ENCODE results near the gene OSTF1.

Gene OSTF1

GRCh38 chr9:75085640-75086039 lies 2.7 kb upstream of the OSTF1 start:
- no peak for DNase-seq (ENCODE audit: low spot score)

GRCh38 chr9:75086541-75087288 lies 1.6 kb upstream of the OSTF1 start:
- DNase-seq (ENCODE audit: low spot score): no peak

DNA sequence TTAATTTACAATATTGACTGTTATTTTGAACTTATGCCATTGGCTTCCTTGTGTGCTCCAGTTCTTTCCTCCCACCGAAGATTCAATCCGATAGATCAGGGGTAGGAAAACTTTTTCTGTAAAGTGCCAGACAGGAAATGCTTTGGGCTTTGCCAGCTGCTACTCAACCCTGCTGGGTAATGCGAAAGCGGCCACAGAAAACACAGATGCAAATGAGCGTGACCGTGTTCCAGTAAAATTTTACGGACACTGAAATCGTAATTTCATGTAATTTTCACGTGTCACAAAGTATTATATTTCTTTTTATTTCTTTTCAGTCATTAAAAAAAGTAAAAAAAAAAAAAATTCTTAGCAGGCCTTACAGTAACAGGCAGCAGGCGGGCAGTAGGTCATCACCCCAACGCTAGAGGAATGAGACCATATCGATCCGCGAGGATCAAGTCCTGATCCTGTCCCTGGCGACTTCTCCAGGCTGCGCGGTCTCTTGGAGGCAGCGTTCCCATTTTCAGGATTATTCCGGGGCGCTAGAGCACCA lies 958 bp upstream of the OSTF1 start:
- peak; percentile 53 for DNase-seq (ENCODE audit: low spot score)

DNA sequence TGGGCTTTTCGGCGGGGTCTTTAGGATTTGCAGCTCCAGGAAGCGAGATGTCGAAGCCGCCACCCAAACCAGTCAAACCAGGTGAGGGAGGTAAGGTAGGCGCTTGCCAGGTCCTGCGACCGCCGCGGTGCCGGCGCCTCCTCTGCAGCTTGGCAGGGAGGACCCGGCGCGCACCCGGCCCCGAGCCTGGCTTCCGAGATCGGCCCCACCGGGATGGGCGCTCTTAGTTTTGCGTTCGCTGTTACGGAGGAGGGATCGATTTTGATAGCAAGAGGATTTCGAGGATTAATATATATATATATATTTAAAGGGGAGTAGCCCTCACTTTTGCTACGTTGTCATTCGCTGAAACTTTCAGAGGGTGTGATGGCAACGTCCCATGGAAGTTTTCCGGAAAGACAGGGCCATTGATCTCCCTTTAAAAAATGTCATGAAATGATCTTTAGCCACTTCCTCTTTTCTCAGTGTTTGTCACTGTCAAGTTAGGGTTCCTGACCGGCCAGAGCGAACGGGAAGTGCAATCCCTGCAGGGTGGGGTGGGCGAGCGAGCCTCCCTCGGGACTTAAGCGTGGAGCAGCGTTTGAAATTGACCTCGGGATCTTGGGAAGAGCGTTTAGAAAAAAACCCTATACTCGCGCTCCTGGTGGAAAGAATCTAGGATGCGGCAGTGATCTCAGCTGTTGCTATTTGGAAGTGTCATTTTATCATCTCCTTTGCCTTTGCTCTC lies 495 bp downstream of the OSTF1 start:
- DNase-seq (ENCODE audit: low spot score): peak; percentile 34

DNA sequence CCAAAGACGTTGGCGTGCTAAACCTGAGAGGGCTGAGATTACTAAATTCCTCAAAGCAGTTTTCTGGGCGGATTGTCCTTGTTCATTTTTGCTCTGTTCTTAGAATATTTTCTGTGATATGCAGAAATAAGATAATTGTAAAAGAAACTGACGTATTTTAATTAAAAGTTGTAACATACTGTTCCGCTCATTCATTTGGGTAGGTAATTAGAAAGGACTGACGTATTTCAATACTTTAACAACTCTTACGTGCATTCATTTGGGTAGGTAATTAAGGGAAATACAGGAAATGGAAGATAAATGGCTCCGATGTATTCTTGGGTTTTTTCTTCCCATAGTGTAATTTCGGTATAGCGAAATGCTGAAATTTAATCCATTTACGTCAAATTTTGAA lies 1.1 kb downstream of the OSTF1 start:
- no peak for DNase-seq (ENCODE audit: low spot score)

DNA sequence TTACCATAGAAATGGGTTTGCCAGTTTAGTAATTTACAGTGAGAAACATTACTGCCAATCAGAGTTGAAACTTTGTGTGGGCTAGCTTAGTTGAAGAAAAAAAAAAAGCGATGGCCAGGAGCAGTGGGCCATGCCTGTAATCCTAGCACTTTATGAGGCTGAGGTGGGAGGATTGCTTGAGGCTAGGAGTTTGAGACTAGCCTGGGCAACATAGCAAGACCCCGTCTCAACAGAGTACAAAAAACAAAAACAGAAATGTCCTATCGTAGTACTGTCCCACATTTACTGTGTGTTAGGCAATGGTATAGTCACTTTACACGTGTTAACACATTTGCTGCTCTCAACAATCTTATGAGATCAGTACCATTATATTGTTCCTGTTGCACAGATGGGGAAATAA lies 2.3 kb downstream of the OSTF1 start:
- no peak for DNase-seq (ENCODE audit: low spot score)

DNA sequence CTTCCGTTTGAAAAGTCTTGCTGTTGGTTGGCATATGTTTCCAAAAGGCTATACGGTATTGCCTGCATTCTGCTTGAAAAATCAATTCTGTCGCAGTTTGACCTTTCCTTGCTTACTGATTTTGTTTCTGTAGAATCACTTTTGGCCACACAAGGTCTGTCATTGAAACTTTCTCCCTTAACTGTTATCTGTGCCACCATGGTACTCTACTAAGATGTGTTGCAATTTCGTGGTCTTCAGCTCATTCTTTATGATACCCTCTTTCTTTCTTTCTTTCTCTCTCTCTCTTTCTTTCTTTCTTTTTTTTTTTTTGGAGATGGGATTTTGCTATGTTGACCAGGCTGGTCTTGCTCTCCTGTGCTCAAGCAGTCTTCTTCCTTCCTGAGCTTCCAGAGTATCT lies 4.5 kb downstream of the OSTF1 start:
- DNase-seq (ENCODE audit: low spot score): no peak

DNA sequence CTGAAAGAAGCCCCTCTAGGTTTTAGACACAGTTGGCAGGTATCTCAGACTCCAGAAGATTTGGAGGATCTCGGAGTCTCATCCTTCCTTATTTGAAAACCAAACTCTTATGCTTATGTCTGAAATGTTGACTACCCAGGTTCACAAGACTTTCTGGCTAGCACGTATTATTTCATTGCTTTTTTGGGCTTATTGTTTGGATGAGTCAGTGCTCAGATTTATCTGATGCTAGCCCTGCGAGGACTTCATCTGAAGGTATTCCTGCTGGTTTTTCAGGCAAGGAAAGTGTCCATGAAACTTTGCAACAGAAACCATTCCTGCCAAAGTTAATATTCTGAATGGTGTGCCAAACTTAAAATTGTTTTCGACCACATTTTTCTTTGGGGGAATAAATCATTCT lies 8.5 kb downstream of the OSTF1 start:
- no peak for DNase-seq (ENCODE audit: low spot score)

DNA sequence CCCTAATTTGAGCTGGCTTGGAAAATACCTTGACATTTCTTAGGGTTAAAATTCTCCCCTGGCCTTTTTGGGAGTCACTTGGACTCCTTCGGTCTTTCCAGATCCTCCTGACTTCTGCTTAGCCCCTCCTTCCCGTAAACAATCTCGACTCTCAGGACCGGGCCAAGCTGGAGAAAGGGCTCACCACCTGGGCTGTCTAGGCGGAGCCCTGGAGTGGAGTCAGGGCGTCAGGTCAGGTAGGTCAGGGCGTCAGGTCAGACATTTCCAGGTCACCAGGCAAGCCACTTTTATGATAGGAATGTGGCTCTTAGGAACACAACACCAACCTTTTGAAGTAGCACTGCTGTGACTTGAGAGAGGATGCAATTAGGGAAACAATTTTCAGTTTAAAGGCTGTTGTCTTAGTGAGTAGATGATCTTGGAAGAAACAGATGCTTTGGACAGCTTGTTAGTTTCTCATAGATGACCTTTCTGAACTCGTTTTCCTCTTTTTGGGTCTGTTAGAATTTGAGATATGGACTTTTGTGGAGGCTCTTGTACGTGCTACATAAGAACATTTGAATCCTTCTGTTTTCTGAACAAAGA lies 12.8 kb downstream of the OSTF1 start:
- DNase-seq (ENCODE audit: low spot score): no peak

GRCh38 chr9:75102177-75102790 lies 14.0 kb downstream of the OSTF1 start:
- DNase-seq (ENCODE audit: low spot score): no peak

DNA sequence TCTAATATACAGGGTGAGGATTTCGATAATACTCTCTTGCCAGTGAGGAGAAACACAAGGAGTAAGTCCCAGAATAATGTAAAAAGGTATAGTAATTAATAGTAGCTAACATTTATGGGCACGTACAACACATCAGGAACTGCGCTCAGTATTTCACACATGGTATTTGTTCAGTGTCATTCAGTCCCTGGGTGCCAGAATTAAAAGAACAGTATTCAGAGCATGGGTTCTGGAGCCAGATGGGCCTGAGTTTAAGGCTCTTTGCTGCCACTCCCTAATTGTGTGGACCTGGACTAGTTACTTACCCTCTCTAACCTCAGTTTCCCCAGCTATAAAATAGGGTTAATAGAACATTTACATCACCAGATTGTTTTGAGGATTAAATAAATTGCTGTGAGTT lies 16.3 kb downstream of the OSTF1 start:
- no peak for DNase-seq (ENCODE audit: low spot score)

- DNase-seq (ENCODE audit: low spot score): no peak
Observed at GRCh38 chr9:75105019-75105540, 16.8 kb downstream of the OSTF1 start.

DNA sequence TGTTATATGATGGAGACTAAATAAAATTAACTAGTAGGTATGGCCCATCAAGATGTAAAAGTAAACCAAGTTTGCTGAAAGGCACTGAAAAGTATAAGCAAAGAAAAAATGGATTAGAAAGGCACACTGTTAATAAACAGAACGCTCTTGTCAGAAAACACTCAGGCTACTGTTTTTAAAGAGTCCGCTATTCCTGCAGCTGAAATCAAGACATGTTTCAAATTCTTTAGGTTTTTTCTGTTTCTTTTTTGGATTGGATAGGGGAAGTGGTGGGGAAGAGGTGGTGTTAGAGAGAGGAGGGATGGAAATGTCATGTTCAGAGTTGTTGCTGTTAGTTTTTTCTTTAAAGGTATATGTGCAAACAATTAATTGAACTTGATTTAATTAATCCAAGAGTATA lies 17.5 kb downstream of the OSTF1 start:
- DNase-seq (ENCODE audit: low spot score): no peak

DNA sequence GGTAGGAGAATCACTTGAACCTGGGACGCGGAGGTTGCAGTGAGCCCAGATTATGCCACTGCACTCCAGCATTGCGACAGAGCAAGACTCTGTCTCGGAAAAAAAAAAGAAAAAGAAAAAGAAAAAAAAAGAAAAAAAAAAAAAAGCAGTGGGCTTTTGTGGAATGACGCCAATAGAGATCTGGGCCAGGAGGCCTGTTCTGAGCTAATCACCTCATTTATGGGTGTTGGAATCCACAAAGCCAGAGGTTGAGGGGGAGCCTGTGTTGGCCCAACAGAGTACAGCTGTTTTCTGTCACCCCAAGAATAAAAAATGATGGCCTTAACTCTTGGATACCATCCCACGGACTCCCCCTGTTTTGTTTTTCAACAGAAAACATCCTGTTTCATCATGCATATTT lies 18.5 kb downstream of the OSTF1 start:
- no peak for DNase-seq (ENCODE audit: low spot score)

GRCh38 chr9:75108571-75108970 lies 20.3 kb downstream of the OSTF1 start:
- peak; percentile 29 for DNase-seq (ENCODE audit: low spot score)

DNA sequence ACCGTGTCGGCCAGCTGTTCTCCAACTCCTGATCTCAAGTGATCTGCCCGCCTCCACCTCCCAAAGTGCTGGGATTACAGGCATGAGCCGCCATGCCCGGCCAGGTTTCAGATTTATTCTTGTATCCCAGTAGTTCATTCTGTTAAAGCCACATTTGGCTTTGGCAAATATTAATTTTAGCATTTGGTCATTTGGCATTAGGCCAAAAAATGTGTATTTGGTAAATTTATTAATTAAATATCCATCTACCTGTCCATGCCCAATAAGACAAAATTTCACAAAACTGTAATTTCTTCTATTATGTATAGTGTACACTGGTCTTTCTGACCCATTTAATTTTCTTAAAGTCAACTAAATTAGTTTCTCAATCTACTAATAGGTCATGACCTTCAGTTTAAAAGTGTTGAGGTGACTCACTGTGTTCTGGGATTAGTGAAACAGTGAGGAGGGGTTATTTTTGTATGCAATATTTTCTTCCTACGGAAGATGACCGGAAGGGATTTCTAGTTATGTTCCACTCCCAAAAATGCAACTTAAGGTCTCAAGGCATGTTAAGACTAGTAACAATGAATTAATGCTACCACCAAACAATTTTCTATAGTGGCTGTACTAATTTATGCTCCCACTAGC lies 21.0 kb downstream of the OSTF1 start:
- DNase-seq (ENCODE audit: low spot score): no peak

- DNase-seq (ENCODE audit: low spot score): no peak
Observed at GRCh38 chr9:75111019-75111622, 22.8 kb downstream of the OSTF1 start.

DNA sequence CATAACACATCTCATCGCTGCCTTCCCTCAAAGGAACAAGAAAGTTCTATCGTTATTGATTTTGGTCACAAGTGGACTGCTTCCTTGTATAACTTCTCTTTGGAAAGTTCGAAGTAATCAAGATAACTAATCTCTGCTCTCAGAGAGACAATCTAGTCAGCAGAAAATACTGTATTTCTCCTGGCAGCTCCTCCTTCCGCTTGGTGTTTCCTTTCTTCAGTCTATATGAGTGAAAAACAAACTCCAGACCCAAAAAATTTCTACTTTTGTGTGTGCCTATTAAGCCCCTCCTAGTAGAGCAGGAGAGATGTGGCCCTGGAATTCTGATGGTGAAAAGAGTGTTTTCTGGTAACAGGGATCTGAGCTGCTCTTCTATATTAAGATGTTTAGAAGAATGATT lies 24.5 kb downstream of the OSTF1 start:
- DNase-seq (ENCODE audit: low spot score): no peak

GRCh38 chr9:75116306-75116705 lies 28.0 kb downstream of the OSTF1 start:
- no peak for DNase-seq (ENCODE audit: low spot score)

DNA sequence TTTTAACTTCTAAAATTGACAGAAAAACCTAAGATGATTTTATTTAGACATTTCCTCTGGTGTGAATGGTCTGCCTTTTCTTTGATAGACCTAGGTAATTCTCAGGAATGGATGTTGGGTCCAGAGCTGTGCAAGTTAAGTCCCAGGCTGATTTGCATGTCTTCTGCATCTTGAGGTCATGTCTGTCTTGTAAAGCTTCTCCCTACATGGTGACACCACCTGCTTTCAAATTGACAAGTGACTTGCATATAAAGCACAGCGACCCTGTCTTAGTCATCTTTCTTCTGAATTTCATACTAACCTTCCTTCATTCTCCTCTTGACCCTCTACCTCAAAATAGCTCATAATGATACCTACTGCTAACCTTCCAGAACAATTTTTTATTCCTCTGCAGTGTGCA lies 29.2 kb downstream of the OSTF1 start:
- DNase-seq (ENCODE audit: low spot score): no peak

DNA sequence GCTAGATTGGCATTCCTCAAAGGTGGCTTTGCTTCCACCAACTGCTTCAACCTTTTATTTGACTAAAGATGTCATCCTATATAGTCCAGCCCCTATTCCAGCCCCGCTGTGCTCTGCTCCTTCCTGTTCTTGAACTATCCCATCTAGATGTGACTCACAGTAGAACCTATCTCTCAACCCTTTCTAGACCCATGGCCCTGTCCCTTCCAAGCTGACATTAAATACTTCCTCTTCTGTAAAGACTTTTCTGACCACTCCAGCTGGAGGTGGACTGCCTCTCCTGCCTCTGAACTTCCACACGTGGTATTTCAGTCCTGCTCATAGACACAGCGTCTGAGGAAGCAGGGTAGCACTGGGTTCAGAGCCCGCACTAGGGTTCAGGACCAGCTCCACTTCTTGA lies 32.4 kb downstream of the OSTF1 start:
- no peak for DNase-seq (ENCODE audit: low spot score)
